ENCODE measurements around the gene WASF3. TPM values are rescaled to one million over a fixed set of nuclear protein-coding genes. Genes with fewer than 3 reads are reported as not detected.

WASF3 gene
- polyA plus RNA-seq: under 1 TPM in 1 of 3 donors, not detected in 2; 0.12 TPM

GRCh38 chr13:26557393-26558073 is at the start of gene WASF3:
Gene WASF3 (plus strand): TSS chr13:26557683. CDS start chr13:26642271, 84,588 bp downstream.
- Mint-ChIP-seq H3K4me1 (peaks cover 10 to 17% of the 10 kb centered on the region in 2 donors), H3K27me3 (ENCODE audit: low read depth in 3 of 3) (peaks cover 11 to 22% (median 13%) of the 10 kb centered on the region in 3 donors), H3K4me3 (peak within 1 kb of the TSS; percentile 49 to 77 (median 66)), H3K27ac (no peak within 1 kb of the TSS), H3K9me3 (peaks cover 0 to 4% (median under 1%) of the 10 kb centered on the region in 6 donors), H3K36me3 (no peaks in the 10 kb centered on the region)
- DNase-seq: peak; percentile 7 to 27 (median 12)

- Mint-ChIP-seq H3K9me3 (peaks cover 0 to 11% (median 3%) of the 10 kb centered on the region in 6 donors), H3K4me3 (no peak overlapping the region), H3K36me3 (no peaks in the 10 kb centered on the region), H3K4me1 (no peaks in the 10 kb centered on the region), H3K27me3 (ENCODE audit: low read depth in 3 of 3) (peaks cover 2 to 10% (median 9%) of the 10 kb centered on the region in 3 donors), H3K27ac (no peak overlapping the region)
- DNase-seq: no peak
Observed at GRCh38 chr13:26508885-26509284, 48.6 kb upstream of the WASF3 start.

GRCh38 chr13:26509491-26509890 is 48.0 kb upstream of the WASF3 start:
- Mint-ChIP-seq H3K4me3 (no peak overlapping the region), H3K4me1 (no peaks in the 10 kb centered on the region), H3K36me3 (no peaks in the 10 kb centered on the region), H3K27ac (no peak overlapping the region), H3K9me3 (peaks cover 0 to 11% (median 3%) of the 10 kb centered on the region in 6 donors), H3K27me3 (ENCODE audit: low read depth in 3 of 3) (peaks cover 2 to 12% (median 9%) of the 10 kb centered on the region in 3 donors)
- no peak for DNase-seq

- Mint-ChIP-seq H3K27ac (no peak overlapping the region), H3K4me3 (no peak overlapping the region), H3K27me3 (ENCODE audit: low read depth in 3 of 3) (peaks cover 0 to 9% (median 6%) of the 10 kb centered on the region in 3 donors), H3K4me1 (no peaks in the 10 kb centered on the region), H3K36me3 (no peaks in the 10 kb centered on the region), H3K9me3 (peaks cover 0 to 9% (median 3%) of the 10 kb centered on the region in 6 donors)
- DNase-seq: no peak
Observed at GRCh38 chr13:26513931-26514330, 43.6 kb upstream of the WASF3 start.

- Mint-ChIP-seq H3K27me3 (ENCODE audit: low read depth in 3 of 3) (peaks cover 0 to 5% (median 5%) of the 10 kb centered on the region in 3 donors), H3K4me3 (no peak overlapping the region), H3K36me3 (no peaks in the 10 kb centered on the region), H3K27ac (no peak overlapping the region), H3K9me3 (peaks cover 0 to 1% (median 0%) of the 10 kb centered on the region in 6 donors), H3K4me1 (no peaks in the 10 kb centered on the region)
- no peak for DNase-seq
Observed at GRCh38 chr13:26515721-26516120, 41.8 kb upstream of the WASF3 start.

- Mint-ChIP-seq H3K4me3 (no peak overlapping the region), H3K27me3 (ENCODE audit: low read depth in 3 of 3) (peaks cover 0 to 5% (median 5%) of the 10 kb centered on the region in 3 donors), H3K4me1 (no peaks in the 10 kb centered on the region), H3K36me3 (no peaks in the 10 kb centered on the region), H3K9me3 (no peaks in the 10 kb centered on the region), H3K27ac (no peak overlapping the region)
- DNase-seq: no peak
Observed at GRCh38 chr13:26517936-26518335, 39.5 kb upstream of the WASF3 start.

GRCh38 chr13:26518451-26518959 is 39.0 kb upstream of the WASF3 start:
- Mint-ChIP-seq H3K27ac (no peak overlapping the region), H3K4me1 (no peaks in the 10 kb centered on the region), H3K36me3 (no peaks in the 10 kb centered on the region), H3K27me3 (ENCODE audit: low read depth in 3 of 3) (peaks cover 0 to 5% (median 5%) of the 10 kb centered on the region in 3 donors), H3K9me3 (no peaks in the 10 kb centered on the region), H3K4me3 (no peak overlapping the region)
- no peak for DNase-seq

- Mint-ChIP-seq H3K27ac (no peak overlapping the region), H3K4me3 (no peak overlapping the region), H3K4me1 (no peaks in the 10 kb centered on the region)
Observed at GRCh38 chr13:26522571-26522970, 34.9 kb upstream of the WASF3 start.

GRCh38 chr13:26523007-26523406 is 34.5 kb upstream of the WASF3 start:
- Mint-ChIP-seq H3K27ac (no peak overlapping the region), H3K4me1 (no peaks in the 10 kb centered on the region), H3K27me3 (ENCODE audit: low read depth in 3 of 3) (peaks cover 0 to 2% (median 0%) of the 10 kb centered on the region in 3 donors), H3K36me3 (no peaks in the 10 kb centered on the region), H3K9me3 (no peaks in the 10 kb centered on the region), H3K4me3 (no peak overlapping the region)
- no peak for DNase-seq

More at GRCh38 chr13:26522571-26522970, 34.9 kb upstream of the WASF3 start:
- Mint-ChIP-seq H3K9me3 (no peaks in the 10 kb centered on the region), H3K36me3 (no peaks in the 10 kb centered on the region), H3K27me3 (ENCODE audit: low read depth in 3 of 3) (peaks cover 0 to 2% (median 0%) of the 10 kb centered on the region in 3 donors)
- no peak for DNase-seq

GRCh38 chr13:26525528-26525927 is 32.0 kb upstream of the WASF3 start:
- H3K4me1 Mint-ChIP-seq: no peaks in the 10 kb centered on the region
- no peak for DNase-seq
- peaks cover 0 to 2% (median 2%) of the 10 kb centered on the region in 3 donors for H3K27me3 Mint-ChIP-seq (ENCODE audit: low read depth in 3 of 3)
- H3K36me3 Mint-ChIP-seq: no peaks in the 10 kb centered on the region
- H3K4me3 Mint-ChIP-seq: no peak overlapping the region
- H3K27ac Mint-ChIP-seq: no peak overlapping the region
- no peaks in the 10 kb centered on the region for H3K9me3 Mint-ChIP-seq

GRCh38 chr13:26526702-26527216 is 30.7 kb upstream of the WASF3 start:
- Mint-ChIP-seq H3K36me3 (no peaks in the 10 kb centered on the region), H3K4me1 (no peaks in the 10 kb centered on the region), H3K9me3 (no peaks in the 10 kb centered on the region), H3K27me3 (ENCODE audit: low read depth in 3 of 3) (peaks cover 0 to 2% (median 2%) of the 10 kb centered on the region in 3 donors), H3K27ac (no peak overlapping the region), H3K4me3 (no peak overlapping the region)
- DNase-seq: no peak

GRCh38 chr13:26528527-26528926 is 29.0 kb upstream of the WASF3 start:
- Mint-ChIP-seq H3K36me3 (no peaks in the 10 kb centered on the region), H3K4me3 (no peak overlapping the region), H3K27me3 (ENCODE audit: low read depth in 3 of 3) (peaks cover 0 to 2% (median 2%) of the 10 kb centered on the region in 3 donors), H3K9me3 (no peaks in the 10 kb centered on the region), H3K4me1 (no peaks in the 10 kb centered on the region), H3K27ac (no peak overlapping the region)
- DNase-seq: no peak

- peak in 1 of 3 donors; percentile 3 for DNase-seq
- H3K36me3 Mint-ChIP-seq: no peaks in the 10 kb centered on the region
- H3K9me3 Mint-ChIP-seq: no peaks in the 10 kb centered on the region
- H3K27ac Mint-ChIP-seq: no peak overlapping the region
- no peaks in the 10 kb centered on the region for H3K4me1 Mint-ChIP-seq
- H3K4me3 Mint-ChIP-seq: no peak overlapping the region
- peaks cover 0 to 2% (median 2%) of the 10 kb centered on the region in 3 donors for H3K27me3 Mint-ChIP-seq (ENCODE audit: low read depth in 3 of 3)
Observed at GRCh38 chr13:26529441-26529840, 28.0 kb upstream of the WASF3 start.

GRCh38 chr13:26531742-26532141 is 25.7 kb upstream of the WASF3 start:
- DNase-seq: no peak
- Mint-ChIP-seq H3K36me3 (no peaks in the 10 kb centered on the region), H3K4me3 (no peak overlapping the region), H3K27ac (no peak overlapping the region), H3K9me3 (no peaks in the 10 kb centered on the region), H3K4me1 (no peaks in the 10 kb centered on the region), H3K27me3 (ENCODE audit: low read depth in 3 of 3) (peaks cover 0 to 2% (median 2%) of the 10 kb centered on the region in 3 donors)

Measured in immature natural killer cell (primary cell).